Measurements from ENCODE around the gene ANKRD6.

DNA sequence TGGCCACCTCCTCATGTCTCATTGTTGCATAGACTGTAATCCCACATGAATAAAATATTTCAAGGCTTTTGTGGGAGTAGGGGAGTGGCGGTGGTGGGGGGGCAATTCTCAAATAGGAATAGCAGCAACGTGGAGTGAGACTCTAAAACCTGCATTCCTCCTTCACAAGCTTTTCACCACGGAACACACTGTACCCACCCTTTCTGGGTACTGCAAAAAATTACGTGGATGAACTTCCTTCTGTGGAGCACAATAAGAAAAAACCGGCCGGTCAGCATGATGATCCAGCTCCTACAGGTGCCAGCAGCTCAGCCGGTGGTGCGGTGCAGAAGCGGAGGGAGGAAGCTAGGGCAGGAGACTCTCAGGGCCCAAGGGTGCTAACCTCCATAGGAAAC, 19.9 kb upstream of the ANKRD6 start:
- TF ChIP-seq, protein P1, sequence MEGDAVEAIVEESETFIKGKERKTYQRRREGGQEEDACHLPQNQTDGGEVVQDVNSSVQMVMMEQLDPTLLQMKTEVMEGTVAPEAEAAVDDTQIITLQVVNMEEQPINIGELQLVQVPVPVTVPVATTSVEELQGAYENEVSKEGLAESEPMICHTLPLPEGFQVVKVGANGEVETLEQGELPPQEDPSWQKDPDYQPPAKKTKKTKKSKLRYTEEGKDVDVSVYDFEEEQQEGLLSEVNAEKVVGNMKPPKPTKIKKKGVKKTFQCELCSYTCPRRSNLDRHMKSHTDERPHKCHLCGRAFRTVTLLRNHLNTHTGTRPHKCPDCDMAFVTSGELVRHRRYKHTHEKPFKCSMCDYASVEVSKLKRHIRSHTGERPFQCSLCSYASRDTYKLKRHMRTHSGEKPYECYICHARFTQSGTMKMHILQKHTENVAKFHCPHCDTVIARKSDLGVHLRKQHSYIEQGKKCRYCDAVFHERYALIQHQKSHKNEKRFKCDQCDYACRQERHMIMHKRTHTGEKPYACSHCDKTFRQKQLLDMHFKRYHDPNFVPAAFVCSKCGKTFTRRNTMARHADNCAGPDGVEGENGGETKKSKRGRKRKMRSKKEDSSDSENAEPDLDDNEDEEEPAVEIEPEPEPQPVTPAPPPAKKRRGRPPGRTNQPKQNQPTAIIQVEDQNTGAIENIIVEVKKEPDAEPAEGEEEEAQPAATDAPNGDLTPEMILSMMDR (IDR thresholded peaks at IDR 0.05; ENCODE audit: insufficient read depth, low read depth, low read length), result no peak
- no peak for TF ChIP-seq EZH2 (IDR thresholded peaks at IDR 0.05; ENCODE audit: insufficient read depth, low read length)

Data from astrocyte (in vitro differentiated cells and primary cell).